Measurements from ENCODE around the gene PRICKLE2.

Gene PRICKLE2

GRCh38 chr3:64084640-64085039 is 140.6 kb downstream of the PRICKLE2 start:
- ChIA-PET POLR2A (no interaction called here), CTCF (no interaction called here)
- H3K27ac ChIP-seq (ENCODE audit: extremely low read depth, low read depth, low read length): no peak overlapping the region
- H3K9me3 ChIP-seq (ENCODE audit: control insufficient read depth, insufficient read depth, low read depth, low read length): no peaks in the 10 kb centered on the region
- H3K4me1 ChIP-seq (ENCODE audit: control insufficient read depth, insufficient read depth, low read length): peaks cover 6% of the 10 kb centered on the region
- no peaks in the 10 kb centered on the region for H3K36me3 ChIP-seq (ENCODE audit: control insufficient read depth in 2 of 2, insufficient read depth in 1 of 2, low read length in 2 of 2)
- H3K4me3 ChIP-seq (ENCODE audit: low read depth, low read length): no peak overlapping the region
- TF ChIP-seq KLF7 (tag by site-specific recombination; IDR thresholded peaks at IDR 0.05; ENCODE audit: borderline replicate concordance) (no peak), ZNF223 (tag by site-specific recombination; IDR thresholded peaks at IDR 0.05) (no peak), ZNF692 (tag by site-specific recombination; IDR thresholded peaks at IDR 0.05) (no peak), OVOL3 (tag by site-specific recombination; IDR thresholded peaks at IDR 0.05) (no peak), CTCF (tag by site-specific recombination; IDR thresholded peaks at IDR 0.05) (no peak), ZNF514 (tag by site-specific recombination; IDR thresholded peaks at IDR 0.05) (no peak), ZNF24 (tag by site-specific recombination; IDR thresholded peaks at IDR 0.05) (no peak), ZNF37A (tag by site-specific recombination; IDR thresholded peaks at IDR 0.05) (no peak), SETDB1 (IDR thresholded peaks at IDR 0.05; ENCODE audit: insufficient read length, low read length) (peak; percentile 74)

- Histone ChIP-seq H3K36me3 (ENCODE audit: control insufficient read depth in 2 of 2, insufficient read depth in 1 of 2, low read length in 2 of 2) (no peaks in the 10 kb centered on the region), H3K4me3 (ENCODE audit: low read depth, low read length) (no peak overlapping the region), H3K27ac (ENCODE audit: extremely low read depth, low read depth, low read length) (no peak overlapping the region), H3K4me1 (ENCODE audit: control insufficient read depth, insufficient read depth, low read length) (peaks cover 6% of the 10 kb centered on the region), H3K9me3 (ENCODE audit: control insufficient read depth, insufficient read depth, low read depth, low read length) (no peaks in the 10 kb centered on the region)
- ChIA-PET CTCF (interaction anchor here (0.6 kb wide), 2 partner anchors 20 to 189 kb away, joined by 3 read pairs; no protein-coding TSS in a partner anchor), POLR2A (no interaction called here)
- no peak for TF ChIP-seq ZIC2 (tag by site-specific recombination; IDR thresholded peaks at IDR 0.05)
- TF ChIP-seq ZNF354C (tag by site-specific recombination; IDR thresholded peaks at IDR 0.05; ENCODE audit: borderline replicate concordance, low read depth): no peak
- TF ChIP-seq ZNF155 (tag by site-specific recombination; IDR thresholded peaks at IDR 0.05): no peak
- TF ChIP-seq HIC1 (tag by site-specific recombination; IDR thresholded peaks at IDR 0.05): no peak
- TF ChIP-seq ZNF132 (tag by site-specific recombination; IDR thresholded peaks at IDR 0.05; ENCODE audit: borderline replicate concordance): no peak
- TF ChIP-seq SP2 (tag by site-specific recombination; IDR thresholded peaks at IDR 0.05): no peak
- no peak for TF ChIP-seq ZNF362 (tag by site-specific recombination; IDR thresholded peaks at IDR 0.05)
- TF ChIP-seq PRDM6 (tag by site-specific recombination; IDR thresholded peaks at IDR 0.05): no peak
- TF ChIP-seq ZNF513 (tag by site-specific recombination; IDR thresholded peaks at IDR 0.05): no peak
- TF ChIP-seq ZSCAN16 (tag by site-specific recombination; IDR thresholded peaks at IDR 0.05): no peak
- no peak for TF ChIP-seq ZNF19 (tag by site-specific recombination; IDR thresholded peaks at IDR 0.05; ENCODE audit: low read depth)
- no peak for TF ChIP-seq ZNF266 (tag by site-specific recombination; IDR thresholded peaks at IDR 0.05; ENCODE audit: low read depth)
- no peak for TF ChIP-seq ZNF639 (tag by site-specific recombination; IDR thresholded peaks at IDR 0.05)
- no peak for TF ChIP-seq ZNF366 (tag by site-specific recombination; conservative IDR thresholded peaks at IDR 0.05)
- no peak for TF ChIP-seq ZNF514 (tag by site-specific recombination; IDR thresholded peaks at IDR 0.05)
- no peak for TF ChIP-seq ZNF394 (tag by site-specific recombination; IDR thresholded peaks at IDR 0.05; ENCODE audit: borderline replicate concordance)
Measured at GRCh38 chr3:64083575-64083974, 141.7 kb downstream of the PRICKLE2 start.

Data from HEK293 (cell line).